HuH-7 (cell line): Measurements from ENCODE around the gene RAP1A.

Experiments used
- DNase-seq: peaks from one replicate; pipeline ENCODE4 v3.0.0; 2011; ENCODE audit warnings: low spot score

RAP1A gene

GRCh38 chr1:111719674-111720132, 100.1 kb downstream of the RAP1A start:
- no peak for DNase-seq

DNA sequence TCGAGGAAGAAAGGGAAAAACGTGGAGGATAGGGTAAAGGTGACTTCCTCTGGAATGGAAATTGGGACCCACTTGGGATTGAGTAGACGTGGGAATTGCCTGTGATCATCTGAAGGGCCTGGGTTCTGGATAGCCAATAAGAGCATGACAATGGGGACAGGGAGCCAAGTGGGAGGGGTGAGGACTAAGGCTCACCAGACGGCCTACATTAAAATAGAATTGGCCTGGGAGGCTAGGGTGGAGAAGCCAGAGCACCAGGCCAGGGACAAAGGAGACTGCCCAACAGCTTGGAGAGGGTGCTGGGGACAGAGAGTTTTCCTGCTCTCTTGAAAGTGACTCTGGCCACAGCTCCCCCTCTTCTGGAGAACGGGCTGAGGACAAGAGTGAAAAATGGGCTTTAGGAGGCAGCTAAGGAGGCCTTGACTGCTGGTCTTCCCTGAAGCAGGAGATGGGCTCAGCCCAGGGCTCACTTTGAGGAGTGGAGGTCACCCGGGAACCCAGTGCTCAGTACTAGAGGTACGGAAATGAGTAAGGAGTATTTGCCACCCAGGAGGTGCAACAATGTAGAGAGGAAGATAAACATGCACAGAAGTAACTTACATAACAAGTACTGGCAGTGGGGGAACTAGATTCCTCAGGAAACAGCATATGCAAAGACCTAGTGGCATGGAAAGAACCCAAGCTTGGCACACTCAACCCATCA, 100.8 kb downstream of the RAP1A start:
- DNase-seq = no peak

- no peak for DNase-seq
Measured at GRCh38 chr1:111720977-111721786, 101.6 kb downstream of the RAP1A start.

DNA sequence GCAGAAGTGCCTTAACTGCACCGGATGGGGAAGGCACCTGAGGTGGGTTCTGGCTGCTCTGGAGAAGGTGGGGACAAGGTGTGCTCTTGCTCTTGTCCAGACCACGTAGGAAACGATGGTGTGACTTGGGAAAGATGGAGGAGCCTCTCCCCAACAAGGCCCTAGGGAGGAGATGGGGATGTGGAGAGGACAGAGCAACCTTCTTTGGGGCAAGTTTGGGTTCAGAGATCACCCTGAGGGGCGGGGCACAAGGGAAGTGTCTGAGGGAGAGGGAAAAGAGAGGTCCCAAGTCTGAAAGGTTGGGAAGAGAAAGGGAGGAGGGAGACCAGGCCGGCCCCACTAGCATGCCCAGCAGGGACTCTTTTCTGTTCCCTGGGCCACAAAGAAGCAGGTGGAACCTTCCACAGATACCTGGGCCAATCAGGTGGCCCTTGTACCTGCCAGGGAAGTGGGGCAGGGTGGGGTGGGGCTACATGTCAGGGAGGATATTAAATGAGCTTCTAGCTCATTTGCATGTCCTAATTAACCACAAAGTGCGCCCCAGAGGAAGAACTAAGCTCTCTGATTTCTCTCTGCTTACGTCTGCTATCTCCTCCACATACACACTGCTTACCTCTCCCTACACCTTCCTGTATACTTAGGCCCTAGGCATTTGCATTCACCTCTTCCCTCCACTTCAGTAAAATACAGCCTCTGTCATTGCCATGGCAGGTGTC, 103.7 kb downstream of the RAP1A start:
- DNase-seq = no peak

- no peak for DNase-seq
Measured at GRCh38 chr1:111723871-111724270, 104.3 kb downstream of the RAP1A start.

DNA sequence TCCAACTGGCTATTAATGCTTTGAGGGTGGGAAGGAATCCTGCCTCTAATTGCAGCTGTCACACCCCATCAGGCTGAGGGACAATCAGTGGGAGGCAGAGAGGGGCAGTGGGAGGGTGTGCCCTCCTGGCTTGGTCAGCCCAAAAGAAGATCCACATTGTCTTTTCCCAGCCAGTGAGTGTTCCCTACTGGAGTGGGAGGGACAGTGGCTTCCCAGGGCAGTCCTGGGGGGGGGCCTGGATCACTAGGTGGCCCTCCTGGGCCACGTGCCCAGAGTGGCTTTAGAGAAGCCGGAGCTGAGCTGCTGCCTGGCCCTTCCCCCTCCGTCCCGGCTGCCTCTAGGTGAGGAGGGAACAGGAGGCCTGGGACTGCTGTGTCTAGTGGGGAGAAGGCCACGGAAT, 105.6 kb downstream of the RAP1A start:
- DNase-seq = no peak

DNA sequence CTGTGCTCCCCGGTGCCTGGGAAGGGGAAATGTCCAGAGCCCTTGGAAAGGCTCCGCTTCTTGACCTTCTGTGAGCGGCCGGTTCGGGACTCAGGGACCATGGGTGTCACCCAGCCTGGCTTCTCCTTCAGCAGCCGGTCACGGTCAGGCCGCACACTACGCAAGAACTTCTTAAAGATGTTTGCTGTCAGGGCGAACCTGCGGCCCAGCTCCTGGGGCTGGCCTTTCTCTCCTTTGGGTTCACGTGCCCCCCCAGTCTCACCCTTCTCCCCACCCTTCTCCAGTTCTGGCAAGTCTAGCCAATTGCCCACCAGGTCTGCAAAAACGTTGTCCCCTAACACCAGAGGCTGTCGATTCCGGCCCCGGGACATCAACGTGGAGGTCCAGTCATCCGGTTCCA, 107.5 kb downstream of the RAP1A start:
- no peak for DNase-seq

DNA sequence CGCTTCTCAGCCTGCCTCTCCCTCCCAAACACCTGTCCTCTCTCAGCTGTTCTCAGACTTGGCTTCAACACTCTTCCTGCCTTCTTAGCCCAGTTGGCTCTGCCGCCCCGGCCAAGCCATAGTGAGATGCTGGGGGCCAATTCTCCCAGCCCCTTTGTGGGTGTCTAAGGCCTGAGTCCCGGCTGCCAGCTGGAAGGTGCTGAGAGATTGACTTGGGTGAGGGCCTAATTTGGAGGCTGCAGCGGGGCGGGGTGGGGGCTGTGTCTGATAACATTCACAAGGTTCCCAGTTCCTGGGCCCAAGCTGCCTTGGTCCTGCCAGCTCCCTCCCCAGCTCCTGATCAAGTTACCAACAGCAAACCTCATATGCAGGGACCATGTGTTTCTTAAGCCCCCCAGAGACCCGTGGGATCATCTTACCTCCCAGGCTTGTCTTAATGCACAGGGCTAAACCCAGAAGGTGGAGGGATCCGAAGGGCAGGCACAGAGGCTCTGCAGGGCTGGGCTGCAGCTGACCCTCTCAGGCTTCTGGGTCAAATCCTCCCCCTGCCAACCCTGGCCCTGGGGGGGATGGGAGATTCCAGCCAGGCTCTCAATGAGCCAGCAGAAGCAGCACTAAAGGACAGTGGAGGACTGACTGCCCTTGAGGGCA, 109.8 kb downstream of the RAP1A start:
- DNase-seq = no peak

GRCh38 chr1:111729946-111730681, 110.5 kb downstream of the RAP1A start:
- DNase-seq = no peak

- DNase-seq = no peak
Measured at GRCh38 chr1:111730706-111731105, 111.1 kb downstream of the RAP1A start.

- no peak for DNase-seq
Measured at GRCh38 chr1:111731956-111732355, 112.4 kb downstream of the RAP1A start.

DNA sequence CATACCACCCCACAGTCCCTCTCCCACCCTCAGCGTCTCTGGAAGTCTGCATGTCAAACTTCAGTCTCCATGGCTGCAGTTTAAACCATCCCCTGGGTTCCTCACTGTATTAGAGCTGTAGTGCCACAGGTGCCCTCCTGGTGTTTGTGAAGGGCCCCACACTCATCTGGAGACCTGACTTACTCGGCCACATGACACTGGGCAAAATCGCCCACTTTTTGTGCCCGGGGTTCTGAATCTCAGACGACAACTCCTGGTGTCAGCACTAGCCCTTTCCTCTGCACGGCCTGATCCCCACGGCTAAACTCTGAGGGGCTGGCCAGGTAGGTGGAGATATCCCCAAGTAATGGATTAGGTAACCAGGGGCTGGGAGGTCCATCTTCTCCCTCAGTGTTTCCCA, 113.1 kb downstream of the RAP1A start:
- DNase-seq = no peak

DNA sequence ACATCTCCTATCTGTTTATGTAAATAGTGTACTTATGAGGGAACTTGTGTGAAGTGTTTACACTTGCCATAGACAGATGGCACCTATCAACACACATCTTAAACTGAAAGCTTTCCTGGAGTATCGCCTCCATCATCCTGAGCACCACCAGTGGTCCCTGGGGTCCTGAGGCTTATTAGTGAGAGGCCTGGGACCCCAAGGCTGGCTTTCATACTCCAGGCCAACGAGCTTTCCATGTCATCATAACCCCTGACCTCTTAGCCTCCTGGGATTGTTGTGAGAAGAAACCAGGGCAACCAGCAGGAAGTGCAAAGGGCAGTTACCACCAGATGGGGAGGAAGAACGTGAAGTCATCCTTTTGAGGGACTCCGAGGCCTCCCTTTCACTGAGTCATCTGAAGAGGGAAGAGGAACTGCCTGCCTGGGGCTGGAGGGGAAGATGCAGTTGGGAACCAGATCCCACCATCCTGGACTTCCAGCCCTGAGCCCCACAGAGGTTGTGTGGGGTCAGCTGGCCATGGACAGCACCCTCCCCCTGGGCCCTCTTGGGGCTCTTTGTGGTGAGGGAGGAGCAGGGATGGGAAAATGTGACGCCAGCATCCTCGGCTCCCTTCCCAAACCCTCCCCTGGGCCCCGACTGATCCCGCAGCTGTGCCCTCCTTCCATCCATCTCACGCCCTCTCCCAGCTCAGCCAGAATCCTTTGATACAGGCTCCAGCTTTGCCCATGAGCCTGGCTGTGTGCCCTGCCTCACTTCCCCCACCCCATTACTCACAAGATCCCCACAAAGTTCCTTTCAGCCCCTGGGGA, 113.8 kb downstream of the RAP1A start:
- peak; percentile 37 for DNase-seq

GRCh38 chr1:111733992-111734341, 114.4 kb downstream of the RAP1A start:
- DNase-seq = no peak

GRCh38 chr1:111734426-111734825, 114.8 kb downstream of the RAP1A start:
- DNase-seq = no peak

GRCh38 chr1:111734856-111735255, 115.3 kb downstream of the RAP1A start:
- DNase-seq = no peak

DNA sequence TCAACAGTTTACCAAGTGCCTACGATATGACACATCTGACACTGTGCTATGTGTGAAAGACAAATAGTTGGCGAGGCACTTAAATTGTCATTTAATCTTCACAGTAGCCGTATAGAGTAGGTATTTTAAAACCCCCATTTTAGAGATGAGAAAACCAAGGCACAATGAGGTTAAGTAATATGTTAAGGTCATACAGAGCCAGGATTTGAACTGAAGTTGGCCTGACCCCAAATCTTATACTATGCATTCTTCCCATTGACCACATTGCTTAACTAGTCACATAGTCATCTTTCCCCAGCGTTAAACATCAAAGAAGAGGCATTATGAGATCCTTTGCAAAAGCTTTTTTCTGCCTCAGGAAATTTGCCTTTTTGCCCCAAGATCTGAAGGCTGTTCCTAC, 115.7 kb downstream of the RAP1A start:
- DNase-seq = no peak

- no peak for DNase-seq
Measured at GRCh38 chr1:111735858-111736544, 116.4 kb downstream of the RAP1A start.

DNA sequence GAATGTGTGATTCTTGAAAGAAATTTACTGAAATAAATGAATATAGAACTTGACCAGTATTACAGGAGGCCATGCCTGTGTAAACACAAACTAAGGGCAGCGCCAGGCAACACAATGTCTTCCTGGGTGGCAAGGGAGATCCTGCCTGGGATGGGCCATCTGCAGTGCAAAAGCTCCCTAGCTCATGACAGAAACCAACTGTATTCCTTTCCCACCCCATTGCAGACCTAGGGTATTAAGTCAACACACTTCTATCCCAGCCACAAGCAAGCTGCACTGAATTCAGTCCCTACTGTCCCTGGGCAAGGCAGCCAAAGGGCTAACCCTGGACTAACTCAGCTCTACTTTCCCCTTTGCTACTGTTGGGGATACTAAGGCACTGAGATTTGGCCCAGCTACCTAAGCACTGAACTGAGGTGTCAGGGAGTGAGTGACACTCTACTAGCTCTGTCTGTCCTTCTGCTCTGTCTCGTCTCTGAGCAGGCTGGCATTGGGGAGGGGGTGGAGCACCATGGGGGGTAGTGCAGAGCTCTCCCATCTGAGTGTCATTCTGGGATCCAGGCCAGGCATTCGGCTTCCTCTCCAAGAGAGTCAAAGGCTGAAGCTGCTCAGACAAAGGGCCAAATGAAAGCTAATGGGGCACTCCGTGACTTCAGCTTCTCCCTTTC, 117.1 kb downstream of the RAP1A start:
- no peak for DNase-seq
